Measurements from ENCODE around the gene LRRC56.

Gene LRRC56

GRCh38 chr11:555780-556661 lies 18.7 kb downstream of the LRRC56 start:
- TF ChIP-seq CTCF (IDR thresholded peaks at IDR 0.05; ENCODE audit: extremely low read depth, missing control alignments): no peak
- DNase-seq (ENCODE audit: low spot score): no peak

GRCh38 chr11:556662-557256 lies 19.4 kb downstream of the LRRC56 start:
- no peak for DNase-seq (ENCODE audit: low spot score)
- TF ChIP-seq CTCF (IDR thresholded peaks at IDR 0.05; ENCODE audit: extremely low read depth, missing control alignments): no peak

GRCh38 chr11:557328-558132 lies 20.2 kb downstream of the LRRC56 start:
- no peak for TF ChIP-seq CTCF (IDR thresholded peaks at IDR 0.05; ENCODE audit: extremely low read depth, missing control alignments)

GRCh38 chr11:558503-558902 lies 21.2 kb downstream of the LRRC56 start:
- DNase-seq (ENCODE audit: low spot score): no peak
- no peak for TF ChIP-seq CTCF (IDR thresholded peaks at IDR 0.05; ENCODE audit: extremely low read depth, missing control alignments)

More at GRCh38 chr11:557328-558132, 20.2 kb downstream of the LRRC56 start:
- DNase-seq (ENCODE audit: low spot score): no peak

- TF ChIP-seq CTCF (IDR thresholded peaks at IDR 0.05; ENCODE audit: extremely low read depth, missing control alignments): no peak
- no peak for DNase-seq (ENCODE audit: low spot score)
Measured at GRCh38 chr11:559020-559620, 21.8 kb downstream of the LRRC56 start.

- DNase-seq (ENCODE audit: low spot score): no peak
- TF ChIP-seq CTCF (IDR thresholded peaks at IDR 0.05; ENCODE audit: extremely low read depth, missing control alignments): no peak
Measured at GRCh38 chr11:559712-560304, 22.5 kb downstream of the LRRC56 start.

Measured in GM20000 (cell line).